HG03457 (cell line): ENCODE measurements around the gene RIN3.
"Not testable (repeated sequence)": the region's sequence is repeated elsewhere in the genome, so short reads cannot be mapped to it uniquely, and the experiment has no call there.

Experiments
- ATAC-seq: cut with Tn5 transposase; IDR thresholded peaks from one replicate; pipeline ENCODE4 v1.9.1; 2021; ENCODE audit warnings: moderate number of reproducible peaks; ENCODE audit not compliant: unreplicated experiment

RIN3 gene

GRCh38 chr14:92619671-92620456, 106.3 kb downstream of the RIN3 start:
- no peak for ATAC-seq

- ATAC-seq, result no peak
These were observed 108.7 kb downstream of the RIN3 start for GRCh38 chr14:92622311-92622710.

- no peak for ATAC-seq
These were observed 111.2 kb downstream of the RIN3 start for GRCh38 chr14:92624764-92625163.

DNA sequence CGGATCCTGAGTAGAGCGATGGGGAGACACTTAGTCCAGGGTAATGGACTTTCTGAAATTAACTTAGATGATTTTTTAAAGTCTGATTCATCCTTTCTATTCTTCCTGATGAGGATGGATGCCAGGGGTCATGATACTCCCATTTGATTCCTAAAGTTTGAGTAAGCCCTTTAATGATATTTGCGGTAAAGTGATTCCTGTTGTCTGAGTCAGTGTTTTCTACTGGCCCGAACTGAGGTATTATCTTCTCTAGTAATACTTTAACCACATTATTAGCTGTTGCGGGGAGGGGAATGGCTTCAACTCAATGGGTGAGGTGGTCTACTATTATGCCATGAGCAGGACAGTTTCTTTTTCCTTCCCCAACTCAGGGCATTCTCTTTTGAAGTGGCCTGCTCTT, 111.6 kb downstream of the RIN3 start:
- no peak for ATAC-seq

GRCh38 chr14:92626041-92626440, 112.5 kb downstream of the RIN3 start:
- no peak for ATAC-seq

DNA sequence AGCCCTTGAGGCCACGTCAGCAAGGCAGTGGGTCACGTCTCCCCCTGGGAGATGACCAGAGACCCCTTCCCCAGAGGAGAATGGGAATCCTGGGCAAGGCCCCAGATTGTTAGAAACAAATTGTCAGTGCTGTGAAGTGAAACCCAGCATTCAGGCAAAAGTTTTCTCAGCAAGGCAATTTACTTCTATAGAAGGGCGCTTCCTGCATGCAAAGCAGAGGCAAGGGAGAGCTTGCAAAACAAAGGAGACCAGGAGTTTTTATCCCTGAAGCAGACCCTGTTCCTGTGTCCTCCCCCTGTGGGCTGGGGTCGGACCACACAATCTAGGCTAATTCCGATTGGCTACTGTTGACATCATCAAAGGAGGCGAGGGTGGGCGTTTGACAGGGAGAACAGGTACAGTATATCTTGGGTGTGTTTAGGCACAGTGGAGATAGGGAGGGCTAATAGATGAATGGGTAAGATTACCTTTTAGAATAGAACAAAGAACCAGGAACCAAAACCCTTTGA, 114.2 kb downstream of the RIN3 start:
- no peak for ATAC-seq

DNA sequence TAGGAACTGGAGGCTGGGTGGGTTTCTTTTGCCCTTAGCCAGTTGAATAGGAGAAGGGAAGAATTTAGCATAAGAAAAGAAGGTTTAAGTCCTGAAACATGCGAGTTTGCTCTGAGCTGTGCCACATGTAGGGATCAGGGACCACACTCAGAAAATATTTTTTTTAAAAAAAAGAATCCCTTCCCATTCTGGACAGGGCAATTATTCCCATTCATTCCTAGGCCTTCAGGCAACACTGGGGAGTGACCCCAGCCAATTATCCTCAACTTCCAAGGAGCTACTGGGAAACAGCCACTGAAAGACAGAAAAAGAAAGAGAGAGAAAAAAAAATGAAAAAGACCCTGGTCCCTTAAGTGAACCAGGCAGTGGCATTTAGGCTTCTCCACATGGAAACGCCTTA, 115.1 kb downstream of the RIN3 start:
- no peak for ATAC-seq

- no peak for ATAC-seq
These were observed 116.8 kb downstream of the RIN3 start for GRCh38 chr14:92630367-92630766.

DNA sequence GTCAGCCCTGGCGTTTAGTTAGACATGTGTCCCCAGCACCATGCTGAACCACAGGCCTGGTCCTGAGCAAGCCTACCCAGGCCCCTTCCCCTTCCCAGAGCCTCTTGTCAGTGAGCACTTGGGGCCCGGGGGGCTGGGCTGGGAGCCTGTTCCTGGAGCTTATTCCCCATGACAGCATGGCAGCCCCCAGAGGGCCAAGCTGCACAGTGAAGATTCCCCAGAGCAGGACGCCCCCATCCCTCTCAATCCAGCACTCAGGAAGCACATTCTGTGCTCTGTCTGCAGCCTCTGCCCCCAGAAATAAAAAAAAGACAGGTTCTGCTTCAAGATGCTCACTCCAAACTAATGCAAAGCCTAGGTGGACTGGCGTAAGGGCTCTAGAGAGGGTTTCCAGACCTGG, 117.5 kb downstream of the RIN3 start:
- no peak for ATAC-seq

DNA sequence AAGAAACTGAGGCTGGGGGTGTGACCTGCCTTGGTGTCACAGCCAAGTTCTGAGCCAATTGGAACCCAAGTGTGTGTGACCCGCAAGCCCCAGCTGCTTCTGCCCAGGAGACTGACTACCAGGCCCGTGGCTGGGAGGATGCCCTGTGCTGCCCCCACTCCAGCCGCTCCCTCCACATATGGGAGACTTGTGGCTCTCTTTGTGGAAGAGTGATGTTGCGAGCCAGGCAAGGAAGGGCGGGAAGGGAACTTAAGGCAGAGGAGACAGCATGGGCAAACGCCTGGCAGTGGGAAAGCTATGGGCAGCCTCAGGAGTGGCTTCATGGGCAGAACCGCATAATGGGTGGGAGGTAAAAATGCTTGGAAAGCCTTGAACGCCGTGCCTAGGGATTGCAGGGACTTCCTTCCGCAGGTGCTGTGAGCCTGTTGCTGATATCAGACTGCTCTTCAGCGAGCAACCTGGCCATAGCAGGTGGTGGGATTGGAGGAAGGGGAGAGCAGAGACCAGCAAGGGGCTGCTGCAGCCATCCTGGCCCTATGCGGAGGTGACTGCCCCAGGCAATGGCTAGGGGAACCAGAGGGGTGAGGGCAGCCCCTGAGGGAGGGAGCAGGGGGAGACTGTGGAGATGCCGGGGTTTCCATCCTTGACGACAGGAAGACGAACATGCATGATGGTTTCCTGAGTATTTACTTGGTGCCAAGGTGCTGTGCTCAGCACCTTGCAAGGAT, 119.1 kb downstream of the RIN3 start:
- ATAC-seq, result no peak

GRCh38 chr14:92633274-92633616, 119.7 kb downstream of the RIN3 start:
- no peak for ATAC-seq

GRCh38 chr14:92633724-92634123, 120.1 kb downstream of the RIN3 start:
- ATAC-seq, result no peak

DNA sequence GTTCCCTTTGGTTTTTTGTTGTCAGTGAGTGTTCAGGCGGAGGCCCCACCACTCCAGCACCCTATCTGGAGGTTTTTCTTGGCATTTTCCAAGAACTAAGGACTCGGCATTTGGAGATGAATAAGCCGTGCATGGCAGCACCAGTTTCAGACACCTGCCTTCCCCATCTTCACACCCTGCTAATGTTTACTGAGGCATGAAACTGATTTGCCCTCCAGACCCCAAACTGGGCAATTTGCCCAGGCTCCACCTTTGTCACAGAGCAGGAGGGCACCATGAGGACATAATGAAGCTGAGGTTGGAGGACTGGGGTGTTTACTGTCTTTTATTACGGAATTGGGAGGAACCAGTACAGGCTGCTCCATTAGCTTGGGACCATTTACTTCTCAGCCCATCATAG, 121.5 kb downstream of the RIN3 start:
- ATAC-seq, result no peak

- no peak for ATAC-seq
These were observed 122.3 kb downstream of the RIN3 start for GRCh38 chr14:92635896-92636295.

GRCh38 chr14:92637228-92637627, 123.6 kb downstream of the RIN3 start:
- no peak for ATAC-seq

DNA sequence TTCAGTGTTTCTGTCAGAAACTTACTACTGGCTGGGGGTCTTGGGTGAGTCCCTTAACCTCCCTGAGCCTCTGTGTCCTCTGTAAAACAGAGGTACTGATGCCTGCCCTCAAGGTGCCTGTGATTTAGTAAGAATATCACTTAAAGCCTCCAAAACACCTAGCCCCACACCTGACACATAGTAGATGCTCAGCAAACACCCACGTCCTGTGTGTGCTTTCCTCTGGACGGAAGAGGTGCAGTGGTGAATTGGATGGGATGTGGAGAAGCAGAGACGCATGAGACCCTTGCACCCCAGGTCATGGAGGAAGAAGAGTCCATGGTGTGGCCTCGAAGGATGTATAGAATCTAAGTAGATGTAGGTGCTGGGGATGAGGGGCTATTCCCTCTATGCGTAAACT, 124.3 kb downstream of the RIN3 start:
- no peak for ATAC-seq

- no peak for ATAC-seq
These were observed 124.7 kb downstream of the RIN3 start for GRCh38 chr14:92638266-92638665.

- no peak for ATAC-seq
These were observed 125.3 kb downstream of the RIN3 start for GRCh38 chr14:92638904-92639303.

GRCh38 chr14:92639472-92640117, 126.0 kb downstream of the RIN3 start:
- ATAC-seq, result not testable (repeated sequence)

GRCh38 chr14:92641306-92641705, 127.7 kb downstream of the RIN3 start:
- ATAC-seq, result no peak

DNA sequence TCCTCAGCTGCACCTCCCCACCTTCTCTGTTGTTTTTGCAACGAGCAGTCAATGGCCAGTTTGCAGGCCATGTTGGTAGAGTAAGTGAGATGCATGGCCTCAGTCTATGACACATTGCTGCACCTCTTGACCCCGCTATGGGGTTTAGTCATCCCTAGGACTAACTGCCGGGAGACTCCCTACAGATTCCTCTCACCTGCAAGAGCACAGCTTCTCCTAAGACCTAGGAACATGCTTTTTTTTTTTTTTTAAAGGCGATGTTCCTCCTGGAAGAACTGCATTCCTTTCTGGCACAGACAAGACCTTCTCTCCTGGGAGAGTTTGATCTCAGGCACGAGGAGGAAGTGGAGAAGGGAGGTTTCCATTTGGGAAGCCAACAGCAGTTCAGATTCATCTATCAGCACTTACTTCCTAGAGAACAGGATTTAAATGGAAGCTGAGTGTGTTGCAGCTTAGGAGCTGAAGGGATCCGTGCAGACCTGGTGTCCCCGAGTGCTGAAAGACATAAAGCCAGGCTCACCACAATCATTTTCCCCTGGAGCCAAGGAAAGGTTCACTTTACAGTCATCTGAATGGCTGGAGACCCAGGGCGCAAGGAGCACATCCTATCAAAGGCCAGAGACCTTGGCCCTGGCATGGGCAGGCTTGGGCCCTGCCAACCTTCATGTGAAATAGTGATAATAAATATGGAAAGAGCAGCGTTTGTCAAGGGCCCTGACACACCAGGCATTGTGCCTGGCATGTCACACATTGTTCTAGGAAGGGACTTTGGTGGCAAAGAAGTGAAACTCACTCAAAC, 130.8 kb downstream of the RIN3 start:
- no peak for ATAC-seq
